Activated T-helper 17 cell treated with anti-CD3 and anti-CD28 coated beads, Interleukin-2, amount 50 U/mL, for 72 hours (primary cell): Measurements from ENCODE around the gene KRTAP5-1. TPM values are rescaled to one million over a fixed set of nuclear protein-coding genes. Genes with fewer than 3 reads are reported as not detected.

Source experiments
- ATAC-seq: fragments of 150-1000 bp; cut with Tn5 transposase; replicated peaks from 2 replicates; pipeline ENCODE4 v1.10.0; 2021; ENCODE audit warnings: mild to moderate bottlenecking, moderate library complexity
- H3K27ac Mint-ChIP-seq: one replicate; pipeline ENCODE4 v1.8.0; 2022; ENCODE audit warnings: mixed read lengths
- H3K27me3 Mint-ChIP-seq: one replicate; pipeline ENCODE4 v1.8.0; 2022; ENCODE audit warnings: mixed read lengths
- H3K36me3 Mint-ChIP-seq: one replicate; pipeline ENCODE4 v1.8.0; 2022; ENCODE audit warnings: low read depth, mild to moderate bottlenecking, mixed read lengths
- H3K4me1 Mint-ChIP-seq: one replicate; pipeline ENCODE4 v1.8.0; 2022; ENCODE audit warnings: mixed read lengths
- H3K4me3 Mint-ChIP-seq: one replicate; pipeline ENCODE4 v1.8.0; 2022; ENCODE audit warnings: mild to moderate bottlenecking, mixed read lengths
- H3K9me3 Mint-ChIP-seq: one replicate; pipeline ENCODE4 v1.8.0; 2022; ENCODE audit warnings: mixed read lengths
- total RNA-seq, 2 donors: library from RNA; stranded (reverse); gene quantifications; one replicate each; pipeline ENCODE4 v1.2.3, GENCODE V29; 2022

Gene KRTAP5-1
- total RNA-seq, 2 donors from 2014 or later = not detected

DNA sequence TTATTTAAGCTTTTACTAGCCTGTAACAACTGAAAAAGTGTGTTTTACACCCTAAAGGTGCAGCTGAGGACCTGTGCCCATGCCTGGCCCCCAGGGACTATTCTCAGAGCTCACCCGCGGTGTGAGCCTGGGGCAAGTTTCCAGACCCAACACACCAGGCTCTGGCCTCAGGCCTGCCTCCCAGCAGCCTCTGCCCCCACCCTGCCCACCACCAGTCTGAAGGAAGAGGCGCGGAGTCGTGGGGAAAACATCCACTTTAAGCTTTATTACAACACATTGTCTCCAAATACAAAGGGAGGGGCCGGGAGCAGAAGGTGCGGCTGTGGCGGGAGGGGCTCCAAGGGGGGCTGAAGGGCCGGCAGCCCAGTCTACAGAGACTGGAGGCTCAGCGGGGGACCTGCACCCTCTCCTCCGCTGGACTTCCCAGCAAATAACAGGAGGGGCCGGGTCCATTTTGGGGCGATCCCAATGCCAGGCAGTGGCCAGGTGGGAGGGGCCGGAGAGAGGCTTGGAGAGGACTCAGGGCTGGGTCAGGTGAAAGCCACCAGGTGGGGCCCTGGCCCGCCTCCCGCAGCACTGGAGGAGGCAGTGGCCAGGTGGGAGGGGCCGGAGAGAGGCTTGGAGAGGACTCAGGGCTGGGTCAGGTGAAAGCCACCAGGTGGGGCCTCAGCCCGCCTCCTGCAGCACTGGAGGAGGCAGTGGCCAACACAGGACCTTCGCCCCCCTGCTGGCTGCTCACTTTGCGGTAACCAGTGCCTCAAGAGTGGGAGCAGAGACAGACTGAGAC is 31.1 kb downstream of the KRTAP5-1 start:
- ATAC-seq = no peak
- H3K27me3 Mint-ChIP-seq = peaks cover 8% of the 10 kb centered on the region
- no peak overlapping the region for H3K4me3 Mint-ChIP-seq
- no peaks in the 10 kb centered on the region for H3K9me3 Mint-ChIP-seq
- H3K36me3 Mint-ChIP-seq = no peaks in the 10 kb centered on the region
- no peaks in the 10 kb centered on the region for H3K4me1 Mint-ChIP-seq
- H3K27ac Mint-ChIP-seq = no peak overlapping the region

DNA sequence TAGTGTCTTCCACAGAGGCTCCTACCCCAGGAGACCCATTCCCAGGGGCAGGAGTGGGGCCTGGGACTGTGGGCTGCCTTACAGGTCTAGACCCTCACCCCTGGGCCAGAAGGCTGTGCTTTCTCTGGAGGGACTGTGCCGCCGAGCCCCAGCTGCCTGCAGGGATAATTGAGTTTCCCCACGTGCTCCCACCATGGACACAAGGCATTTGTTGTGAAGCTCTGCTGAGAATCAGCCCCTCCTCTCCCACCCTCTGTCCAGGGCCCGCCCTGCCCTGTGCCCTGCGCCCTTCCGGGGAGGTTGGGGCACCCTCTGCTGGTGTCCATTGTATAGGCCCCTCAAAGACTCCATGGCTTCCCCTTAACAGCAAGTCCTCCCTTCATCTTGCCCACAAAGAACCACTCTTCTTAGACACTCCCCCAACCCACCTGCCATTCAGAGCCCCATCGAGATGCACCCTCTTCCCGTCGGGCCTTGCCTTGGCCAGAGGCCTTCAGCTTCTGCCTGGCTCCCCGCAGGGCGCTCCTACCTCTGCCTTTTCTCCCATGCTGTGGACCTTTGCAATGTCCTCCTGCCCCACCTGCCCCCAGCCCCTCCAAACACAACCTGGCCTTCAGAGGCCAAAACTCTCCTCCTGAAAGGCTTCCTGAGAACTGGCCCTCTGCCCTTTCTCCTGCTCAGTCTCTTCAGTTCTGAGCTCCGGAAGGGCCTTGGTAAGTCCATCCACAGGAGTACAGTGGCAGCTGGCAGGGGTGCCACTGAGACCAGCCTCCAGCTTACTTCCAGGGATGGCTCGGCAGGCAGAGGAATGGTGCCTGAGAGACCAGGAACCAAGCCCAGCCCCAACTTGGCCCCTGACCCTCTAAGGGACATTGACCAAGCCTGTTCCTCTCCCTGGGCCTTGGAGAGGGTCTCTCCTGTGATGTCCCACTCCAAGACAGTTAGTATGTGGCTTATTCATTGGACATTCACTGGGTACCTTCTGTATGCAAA is 35.4 kb downstream of the KRTAP5-1 start:
- Mint-ChIP-seq H3K36me3 (no peaks in the 10 kb centered on the region), H3K4me1 (no peaks in the 10 kb centered on the region), H3K4me3 (no peak overlapping the region), H3K27ac (no peak overlapping the region), H3K27me3 (peaks cover 17% of the 10 kb centered on the region), H3K9me3 (no peaks in the 10 kb centered on the region)
- ATAC-seq = no peak

DNA sequence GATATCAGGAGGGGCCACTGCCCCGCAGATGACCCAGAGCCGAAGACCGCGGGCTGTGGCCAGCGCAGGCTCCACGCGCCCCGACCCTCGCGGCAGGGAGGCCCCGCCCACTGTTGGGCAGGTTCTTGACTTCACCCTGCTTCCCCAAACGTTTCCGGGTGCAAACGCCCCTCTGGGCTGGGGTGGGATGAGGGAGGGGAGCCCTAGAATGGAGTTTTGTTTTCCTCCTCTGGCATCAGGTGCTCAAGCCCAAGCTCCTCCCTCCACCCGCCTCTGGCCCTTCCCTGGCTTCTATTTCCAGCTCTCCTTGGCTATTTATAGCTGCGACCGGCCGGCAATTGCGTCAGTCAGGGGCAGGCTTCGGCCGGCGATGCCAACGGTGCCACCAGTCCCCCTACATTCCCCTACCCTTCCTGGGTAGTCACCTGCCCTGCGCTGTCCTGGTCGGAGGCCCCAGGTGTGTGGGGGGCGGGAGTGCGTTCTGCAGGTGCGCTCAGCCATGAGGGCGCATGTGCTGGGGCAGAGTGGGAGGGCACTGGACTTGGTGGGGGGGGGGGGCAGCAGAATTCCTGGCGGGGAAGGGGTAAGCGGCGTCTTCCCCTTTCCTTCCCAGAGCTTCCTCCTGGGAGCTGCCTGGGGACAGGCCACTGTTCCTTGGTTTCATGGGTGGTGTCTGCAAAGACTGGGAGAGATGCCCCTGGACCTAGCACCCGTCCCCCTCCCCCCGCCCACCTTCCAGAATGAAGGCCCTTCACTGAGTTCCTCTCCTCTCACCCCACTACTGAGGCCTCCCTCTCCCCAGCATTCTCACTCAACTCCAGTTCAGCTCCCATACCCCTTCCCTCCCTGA is 36.6 kb downstream of the KRTAP5-1 start:
- H3K27me3 Mint-ChIP-seq = peaks cover 14% of the 10 kb centered on the region
- no peaks in the 10 kb centered on the region for H3K36me3 Mint-ChIP-seq
- H3K27ac Mint-ChIP-seq = no peak overlapping the region
- no peaks in the 10 kb centered on the region for H3K9me3 Mint-ChIP-seq
- H3K4me1 Mint-ChIP-seq = no peaks in the 10 kb centered on the region
- no peak overlapping the region for H3K4me3 Mint-ChIP-seq
- ATAC-seq = no peak

DNA sequence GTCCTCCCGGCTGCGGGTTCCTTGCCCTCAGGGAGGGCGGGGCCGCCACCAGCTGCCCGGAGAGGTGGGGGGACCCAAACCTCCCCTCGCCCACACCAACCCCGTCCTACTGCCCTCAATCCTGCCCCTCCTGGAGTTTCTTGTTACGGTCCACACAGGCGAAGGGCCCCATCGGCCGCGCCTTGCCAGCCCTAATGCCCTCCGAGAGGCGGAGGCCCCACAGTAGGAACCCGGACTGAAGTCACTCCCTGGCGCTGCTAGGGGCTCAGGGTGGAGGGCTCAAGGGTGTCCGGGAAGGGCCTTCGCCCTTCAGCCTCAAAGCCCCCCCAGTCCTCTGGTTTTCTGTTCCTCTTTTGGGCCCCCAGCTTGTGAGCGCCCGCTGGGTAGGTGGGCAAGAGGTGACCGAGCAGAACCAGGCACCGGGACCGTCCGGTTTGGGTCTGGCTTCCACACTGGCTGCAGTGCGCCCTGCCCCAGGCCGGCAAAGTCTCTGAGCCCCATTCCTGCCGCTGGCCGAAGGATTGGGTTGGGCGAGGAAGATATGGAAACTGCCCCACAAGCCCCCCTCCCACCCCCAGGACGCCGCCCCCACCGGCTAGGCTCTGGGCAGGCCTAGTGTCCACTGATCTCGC is 37.5 kb downstream of the KRTAP5-1 start:
- peaks cover 14% of the 10 kb centered on the region for H3K27me3 Mint-ChIP-seq
- no peak for ATAC-seq
- H3K27ac Mint-ChIP-seq = no peak overlapping the region
- H3K36me3 Mint-ChIP-seq = no peaks in the 10 kb centered on the region
- no peak overlapping the region for H3K4me3 Mint-ChIP-seq
- H3K4me1 Mint-ChIP-seq = no peaks in the 10 kb centered on the region
- no peaks in the 10 kb centered on the region for H3K9me3 Mint-ChIP-seq

DNA sequence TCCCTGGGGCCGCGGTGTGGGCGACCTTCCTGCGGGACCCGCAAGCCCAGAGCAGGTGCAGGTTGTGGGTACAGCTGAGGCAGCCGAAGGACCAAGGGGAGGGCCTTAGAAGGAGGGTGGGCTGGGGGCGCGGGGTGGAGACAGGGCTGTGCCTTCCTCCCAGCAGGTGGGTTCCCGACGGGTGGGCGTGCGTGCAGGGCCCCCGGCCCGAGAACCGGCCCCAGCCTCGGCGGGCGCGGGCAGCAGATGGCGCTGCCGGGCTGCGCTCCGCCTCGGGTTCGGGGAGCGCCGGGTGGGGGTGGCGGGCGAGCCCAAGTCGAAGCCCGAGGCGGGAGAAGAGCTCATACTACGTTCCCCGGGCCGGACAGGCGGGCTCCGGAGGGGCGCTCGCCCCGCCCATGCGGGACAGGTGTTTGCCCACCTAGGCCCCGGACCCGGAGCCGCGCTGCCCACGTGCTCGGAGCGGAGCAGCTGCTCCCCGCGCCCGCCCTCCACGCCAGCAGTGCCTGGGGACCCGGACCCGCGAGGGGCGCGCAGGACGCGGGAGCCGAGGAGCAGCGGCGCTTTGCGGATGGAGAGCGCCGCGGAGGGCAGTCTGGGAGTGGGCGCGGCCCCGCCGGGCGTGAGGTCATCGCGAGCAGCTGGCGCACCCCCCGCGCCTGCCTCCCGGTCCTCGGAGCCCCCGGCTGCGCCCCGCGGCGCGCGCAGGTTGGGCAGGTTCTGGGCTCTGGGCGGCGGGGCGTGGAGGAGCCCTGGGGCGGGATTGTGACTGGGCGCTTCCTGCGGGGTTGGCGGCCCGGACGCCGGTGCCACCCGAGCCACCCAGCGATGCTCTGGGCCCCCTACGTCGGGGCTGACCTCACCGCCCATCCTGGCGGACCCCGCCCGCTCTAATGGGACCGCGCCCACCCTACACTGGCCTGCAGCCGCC is 38.3 kb downstream of the KRTAP5-1 start:
- peak overlapping the region; percentile 33 for H3K4me3 Mint-ChIP-seq

DNA sequence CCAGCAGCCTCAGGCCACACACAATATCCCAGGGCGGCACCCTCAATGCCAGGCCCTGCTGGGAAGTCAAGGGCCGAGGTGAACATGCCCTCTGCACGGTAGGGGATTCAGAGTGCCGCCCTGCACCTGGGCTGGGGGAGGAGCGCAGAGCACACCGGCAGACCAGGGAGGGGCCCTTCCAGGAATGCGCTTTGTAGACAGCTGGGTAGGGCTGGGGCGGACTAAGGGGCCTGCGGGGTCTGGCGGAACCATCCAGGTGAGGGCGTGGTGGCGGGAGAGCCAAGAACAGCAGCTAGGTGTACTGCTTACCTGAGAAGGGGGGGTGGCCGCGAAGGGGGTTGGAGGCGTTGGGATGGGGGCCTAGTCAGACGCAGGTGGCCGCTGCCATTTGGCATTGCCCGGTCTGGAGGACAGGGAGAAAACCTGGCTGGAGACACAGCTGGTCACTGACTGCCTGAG is 39.0 kb downstream of the KRTAP5-1 start:
- H3K9me3 Mint-ChIP-seq = no peaks in the 10 kb centered on the region
- H3K4me3 Mint-ChIP-seq = peak overlapping the region; percentile 33
- H3K27me3 Mint-ChIP-seq = peaks cover 14% of the 10 kb centered on the region
- no peak for ATAC-seq
- no peak overlapping the region for H3K27ac Mint-ChIP-seq
- H3K4me1 Mint-ChIP-seq = no peaks in the 10 kb centered on the region
- no peaks in the 10 kb centered on the region for H3K36me3 Mint-ChIP-seq

More for the DNA sequence above, 38.3 kb downstream of the KRTAP5-1 start:
- ATAC-seq = peak; percentile 72
- Mint-ChIP-seq H3K36me3 (no peaks in the 10 kb centered on the region), H3K9me3 (no peaks in the 10 kb centered on the region), H3K27me3 (peaks cover 14% of the 10 kb centered on the region), H3K27ac (no peak overlapping the region), H3K4me1 (no peaks in the 10 kb centered on the region)

DNA sequence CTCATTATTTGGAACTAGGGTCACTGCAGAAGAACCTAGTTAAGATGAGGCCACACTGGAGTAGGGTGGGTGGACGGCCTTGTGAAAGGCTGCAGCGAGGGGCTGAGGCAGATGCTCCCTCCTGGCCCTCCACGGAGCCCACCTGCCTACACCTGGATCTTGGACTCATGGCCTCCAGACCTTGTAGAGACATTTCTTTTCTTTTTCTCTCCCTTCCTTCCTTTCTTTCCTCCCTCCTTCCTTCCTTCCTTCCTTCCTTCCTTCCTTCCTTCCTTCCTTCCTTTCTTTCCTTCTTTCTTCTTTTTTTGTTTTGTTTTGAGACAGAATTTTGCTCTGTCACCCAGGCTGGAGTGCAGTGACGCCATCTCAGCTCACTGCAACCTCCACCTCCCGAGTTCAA is 39.7 kb downstream of the KRTAP5-1 start:
- Mint-ChIP-seq H3K36me3 (no peaks in the 10 kb centered on the region), H3K4me3 (no peak overlapping the region), H3K9me3 (no peaks in the 10 kb centered on the region), H3K4me1 (no peaks in the 10 kb centered on the region), H3K27ac (no peak overlapping the region), H3K27me3 (peaks cover 14% of the 10 kb centered on the region)
- no peak for ATAC-seq

DNA sequence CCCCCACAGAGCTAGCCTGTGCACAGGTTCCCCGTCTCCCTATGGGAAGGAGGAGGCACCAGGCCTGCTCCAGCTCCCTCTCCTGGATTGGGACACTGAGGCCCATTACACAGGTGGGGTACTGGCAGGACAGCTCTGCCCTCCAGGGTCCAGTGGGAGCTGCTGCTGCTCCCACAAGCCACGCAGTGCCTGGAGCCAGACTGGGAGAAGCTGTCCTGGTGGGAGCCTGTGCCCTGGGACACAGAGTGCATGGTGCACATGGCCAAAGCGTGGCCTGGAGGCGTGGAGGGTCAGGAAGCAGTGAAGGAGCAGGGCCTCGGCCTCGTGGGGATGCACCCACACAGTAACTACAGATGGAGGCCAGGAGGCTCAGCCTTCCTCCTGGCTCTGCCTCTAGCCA is 40.5 kb downstream of the KRTAP5-1 start:
- Mint-ChIP-seq H3K4me3 (no peak overlapping the region), H3K36me3 (no peaks in the 10 kb centered on the region), H3K27ac (no peak overlapping the region), H3K27me3 (peaks cover 11% of the 10 kb centered on the region), H3K9me3 (no peaks in the 10 kb centered on the region), H3K4me1 (no peaks in the 10 kb centered on the region)
- no peak for ATAC-seq

DNA sequence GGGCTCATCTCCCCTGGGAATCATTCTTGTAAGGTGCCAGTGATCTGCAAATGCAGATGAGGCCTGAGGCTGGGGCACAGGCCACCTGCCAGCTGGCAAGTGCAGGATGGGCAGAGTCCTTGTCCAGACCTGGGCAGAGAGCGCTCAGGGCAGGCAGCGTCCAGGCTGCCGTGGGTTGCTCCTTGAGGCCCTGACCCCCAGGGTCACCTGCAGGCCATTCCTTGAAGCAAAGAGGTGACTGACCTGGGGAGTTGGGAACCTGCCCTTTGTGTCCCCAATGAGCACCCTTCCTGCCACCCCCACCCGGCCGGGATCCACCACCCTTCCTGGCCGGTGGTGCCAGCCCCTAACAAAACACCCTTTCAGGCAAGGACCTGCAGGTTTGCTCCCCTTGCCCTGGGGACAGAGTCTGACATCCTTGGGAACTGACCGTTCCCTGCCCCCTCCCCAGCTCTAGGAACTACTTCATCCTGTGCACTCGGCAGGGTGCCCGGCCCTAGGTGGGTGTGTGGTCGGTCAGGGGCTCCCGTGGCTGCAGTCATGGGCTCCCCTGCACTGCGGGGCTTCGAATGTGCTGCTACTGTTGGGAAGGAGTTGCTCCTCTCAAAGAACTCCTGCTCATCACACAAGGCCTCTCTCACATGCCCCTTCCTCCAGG is 41.3 kb downstream of the KRTAP5-1 start:
- Mint-ChIP-seq H3K27ac (no peak overlapping the region), H3K36me3 (no peaks in the 10 kb centered on the region), H3K4me1 (no peaks in the 10 kb centered on the region), H3K4me3 (no peak overlapping the region), H3K27me3 (peaks cover 7% of the 10 kb centered on the region), H3K9me3 (no peaks in the 10 kb centered on the region)
- ATAC-seq = no peak

DNA sequence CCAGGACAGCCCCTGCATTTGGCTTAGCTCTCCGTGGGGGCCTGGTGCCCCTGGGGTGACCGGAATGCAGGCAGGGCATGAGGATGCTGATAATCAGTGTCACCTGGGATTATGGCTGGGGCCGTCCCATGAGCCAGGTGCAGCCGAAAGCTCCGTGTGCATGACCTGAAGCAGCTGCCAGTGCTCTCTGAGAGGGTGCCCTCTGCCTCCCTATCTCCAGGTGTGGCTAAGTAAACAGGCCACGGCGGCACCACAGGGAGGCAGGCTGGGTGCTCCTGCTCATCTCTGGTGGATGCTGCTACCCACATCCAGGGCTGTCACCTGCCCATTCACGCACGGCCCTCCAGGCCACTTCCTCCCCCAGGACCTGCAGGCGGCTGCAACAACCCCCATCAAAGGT is 42.8 kb downstream of the KRTAP5-1 start:
- no peak for ATAC-seq
- Mint-ChIP-seq H3K27ac (no peak overlapping the region), H3K27me3 (peaks cover 6% of the 10 kb centered on the region), H3K4me3 (no peak overlapping the region), H3K4me1 (no peaks in the 10 kb centered on the region), H3K9me3 (no peaks in the 10 kb centered on the region), H3K36me3 (no peaks in the 10 kb centered on the region)

DNA sequence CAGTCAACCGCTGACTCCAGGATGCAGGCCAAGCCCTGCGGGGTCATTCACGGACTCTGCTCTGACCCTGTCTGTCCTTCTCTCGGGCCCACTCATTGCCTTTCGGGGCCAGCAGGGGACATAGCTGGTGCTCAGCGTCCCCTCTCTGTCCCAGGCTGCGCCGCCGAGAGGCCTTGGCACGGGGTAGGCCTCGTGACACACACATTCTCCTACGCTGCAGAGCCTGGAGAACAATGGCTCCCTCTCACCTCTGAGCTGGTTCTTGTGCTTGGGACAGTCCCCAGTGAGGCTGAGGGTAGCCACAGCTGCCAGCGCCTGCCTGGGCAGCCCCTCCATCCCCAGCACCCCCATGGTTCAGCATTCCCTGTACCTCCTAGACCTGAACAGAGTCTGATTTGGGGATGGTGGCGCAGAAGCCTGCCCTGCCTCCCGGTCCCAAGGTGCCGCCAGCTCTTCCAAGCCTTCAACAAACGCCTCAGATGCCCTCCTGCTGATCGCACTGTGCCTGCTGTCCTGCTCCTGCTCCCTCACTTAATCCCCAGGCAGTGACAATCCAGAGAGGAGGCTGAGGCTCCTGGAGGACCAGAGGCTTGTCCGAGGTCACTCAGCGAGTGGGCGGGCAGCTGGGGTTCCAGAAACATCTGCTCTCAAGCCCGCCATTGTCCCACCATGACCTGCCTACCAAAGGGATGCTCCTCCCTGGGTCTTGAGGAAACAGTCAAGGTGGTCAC is 43.4 kb downstream of the KRTAP5-1 start:
- Mint-ChIP-seq H3K27ac (no peak overlapping the region), H3K27me3 (peaks cover 6% of the 10 kb centered on the region), H3K9me3 (no peaks in the 10 kb centered on the region), H3K4me1 (no peaks in the 10 kb centered on the region), H3K36me3 (no peaks in the 10 kb centered on the region), H3K4me3 (no peak overlapping the region)
- no peak for ATAC-seq

DNA sequence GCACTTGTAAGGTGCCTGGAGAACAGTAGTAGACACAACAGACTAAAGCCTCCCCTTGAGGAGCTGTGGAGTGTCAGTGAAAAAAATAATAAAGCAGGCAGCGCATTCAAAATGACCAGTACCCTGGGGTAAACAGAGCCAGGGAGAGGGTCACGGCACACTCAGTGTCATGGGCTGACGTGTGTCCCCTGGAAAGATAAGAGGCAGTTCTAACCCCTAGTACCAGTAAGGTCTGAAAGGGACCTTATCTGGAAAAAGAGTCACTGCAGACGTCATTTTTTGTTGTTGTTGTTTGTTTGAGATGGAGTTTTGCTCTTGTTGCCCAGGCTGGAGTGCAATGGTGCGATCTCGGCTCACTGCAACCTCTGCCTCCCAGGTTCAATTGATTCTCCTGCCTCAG is 45.0 kb downstream of the KRTAP5-1 start:
- Mint-ChIP-seq H3K4me1 (peaks cover 8% of the 10 kb centered on the region), H3K27ac (no peak overlapping the region), H3K27me3 (no peaks in the 10 kb centered on the region), H3K4me3 (no peak overlapping the region), H3K9me3 (no peaks in the 10 kb centered on the region), H3K36me3 (peaks cover 2% of the 10 kb centered on the region)
- no peak for ATAC-seq
